CD8-positive, alpha-beta memory T cell (primary cell): Measurements from ENCODE around the gene CFL1. TPM values are rescaled to one million over a fixed set of nuclear protein-coding genes. Genes with fewer than 3 reads are reported as not detected.

ENCODE experiments used
- CTCF ChIA-PET: fragments of 350-600 bp; sonication (Branson Sonifier 250); formaldehyde crosslinking; loops from one replicate; lab custom pipeline; 2021; ENCODE audit warnings: antibody characterized with exemption; lab: Charles Lee
- POLR2A ChIA-PET: fragments of 350-600 bp; sonication (Branson Sonifier 250); formaldehyde crosslinking; loops from one replicate; lab custom pipeline; 2021; ENCODE audit warnings: antibody characterized with exemption; lab: Charles Lee
- DNase-seq, 5 donors: peaks; one replicate each; pipeline versions ENCODE4 v3.0.0 to v3.0.0-alpha.2; 2020 to 2022; ENCODE audit warnings: mixed read lengths in 1 of 5
- H3K27ac ChIP-seq: one replicate; pipeline ENCODE4 v1.7.0; 2013; ENCODE audit warnings: low read depth, mild to moderate bottlenecking, low read length, moderate library complexity
- H3K27me3 ChIP-seq: 2 replicates; pipeline ENCODE4 v1.7.0; 2013; ENCODE audit warnings: low read length, mild to moderate bottlenecking; ENCODE audit not compliant: insufficient read depth, poor library complexity, severe bottlenecking
- H3K36me3 ChIP-seq: 2 replicates; pipeline ENCODE4 v1.7.0; 2013; ENCODE audit warnings: mild to moderate bottlenecking, low read length, moderate library complexity; ENCODE audit not compliant: insufficient read depth
- H3K4me1 ChIP-seq: 2 replicates; pipeline ENCODE4 v1.7.0; 2013; ENCODE audit warnings: mild to moderate bottlenecking, low read length, moderate library complexity; ENCODE audit not compliant: insufficient read depth
- H3K4me3 ChIP-seq: 2 replicates; pipeline ENCODE4 v1.7.0; 2013; ENCODE audit warnings: mild to moderate bottlenecking, low read length
- H3K9me3 ChIP-seq: 2 replicates; pipeline ENCODE4 v1.7.0; 2013; ENCODE audit warnings: mild to moderate bottlenecking, low read length
- H3K27ac Mint-ChIP-seq, 8 donors: one replicate each; pipeline ENCODE4 v1.8.0; 2020 to 2021; ENCODE audit warnings: mixed read lengths in 8 of 8, mild to moderate bottlenecking in 6 of 8, inconsistent platforms in 3 of 8, moderate library complexity in 3 of 8
- H3K27me3 Mint-ChIP-seq, 2 donors: one replicate each; pipeline ENCODE4 v1.8.0; 2020 to 2021; ENCODE audit warnings: mixed read lengths in 2 of 2, mild to moderate bottlenecking in 1 of 2, moderate library complexity in 1 of 2
- H3K36me3 Mint-ChIP-seq, 3 donors: one replicate each; pipeline ENCODE4 v1.8.0; 2020 to 2021; ENCODE audit warnings: mixed read lengths in 3 of 3, inconsistent platforms in 1 of 3, mild to moderate bottlenecking in 1 of 3
- H3K4me1 Mint-ChIP-seq, 3 donors: one replicate each; pipeline ENCODE4 v1.8.0; 2020 to 2021; ENCODE audit warnings: mixed read lengths in 3 of 3, inconsistent platforms in 1 of 3, mild to moderate bottlenecking in 1 of 3
- H3K4me3 Mint-ChIP-seq, 7 donors: one replicate each; pipeline ENCODE4 v1.8.0; 2020 to 2021; ENCODE audit warnings: mixed read lengths in 7 of 7, mild to moderate bottlenecking in 6 of 7, moderate library complexity in 4 of 7, inconsistent platforms in 2 of 7
- H3K9me3 Mint-ChIP-seq, 5 donors: one replicate each; pipeline ENCODE4 v1.8.0; 2020 to 2022; ENCODE audit warnings: mixed read lengths in 5 of 5, mild to moderate bottlenecking in 3 of 5, moderate library complexity in 2 of 5, inconsistent platforms in 1 of 5
- polyA plus RNA-seq: library from polyadenylated mRNA; unstranded; fragments of 300-500 nt; fragmentation: Illumina TruSeq; gene quantifications from one replicate; pipeline ENCODE4 v1.2.3, GENCODE V29; 2021
- total RNA-seq, 2 experiments: library from RNA; stranded (reverse); gene quantifications; one replicate each; pipeline ENCODE4 v1.2.3, GENCODE V29; 2021

Gene CFL1
- total and polyA plus RNA-seq, 3 experiments from 2014 or later: 1,172 to 3,347 (median 1,226) TPM

DNA sequence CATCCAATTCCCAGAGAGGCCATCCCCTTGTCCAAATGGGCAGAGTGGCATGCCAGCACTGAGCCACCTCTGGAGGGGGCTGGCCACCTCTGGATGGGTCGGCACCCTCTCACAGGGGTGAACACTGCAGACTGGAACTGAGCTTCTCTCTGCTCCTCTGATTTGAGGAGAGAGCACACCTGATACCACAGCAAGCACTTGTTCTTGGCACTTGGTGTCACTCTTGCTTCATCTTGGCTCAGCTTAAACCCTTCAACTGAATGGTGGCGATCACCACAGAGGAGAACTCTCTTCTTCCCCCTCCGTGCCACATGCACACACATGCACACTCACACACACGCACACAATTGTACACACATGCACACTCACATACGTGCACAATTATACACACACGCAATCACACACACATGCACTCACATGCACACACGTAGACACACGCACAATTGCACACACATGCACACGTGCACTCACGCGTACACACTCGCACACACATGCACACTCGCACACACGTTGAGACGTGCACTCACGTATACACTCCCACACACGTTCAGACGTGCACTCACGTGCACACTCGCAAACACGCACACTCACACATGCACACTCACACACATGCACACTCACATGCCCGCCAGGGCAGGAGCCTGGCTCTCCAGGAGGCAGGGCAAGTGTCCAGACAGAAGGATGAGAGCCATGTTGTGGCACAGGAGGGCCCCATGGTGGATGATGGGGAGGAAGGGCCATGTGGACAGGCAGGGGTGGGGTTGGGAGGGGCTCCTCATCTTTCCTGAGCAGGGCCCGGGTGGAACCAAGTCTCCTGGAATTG, 47.7 kb downstream of the CFL1 start:
- POLR2A ChIA-PET: no interaction called here
- no peaks in the 10 kb centered on the region for H3K9me3 ChIP-seq
- no peak overlapping the region for H3K27ac ChIP-seq
- no peak overlapping the region for H3K4me3 ChIP-seq
- no peaks in the 10 kb centered on the region for H3K4me1 ChIP-seq
- CTCF ChIA-PET: interaction anchor here (0.7 to 3.2 kb wide), 4 partner anchors 13 to 212 kb away, joined by 3 to 13 read pairs (median 5); partner anchors contain the start of gene AP5B1
- no peak for DNase-seq
- Mint-ChIP-seq H3K9me3 (no peaks in the 10 kb centered on the region), H3K4me1 (no peaks in the 10 kb centered on the region), H3K36me3 (peaks cover 0 to 3% (median 0%) of the 10 kb centered on the region in 3 donors), H3K4me3 (peak overlapping the region in 1 of 7 donors; percentile 42), H3K27ac (peak overlapping the region in 2 of 8 donors; percentile 13 to 58), H3K27me3 (peaks cover 10 to 12% of the 10 kb centered on the region in 2 donors)
- peaks cover 8% of the 10 kb centered on the region for H3K27me3 ChIP-seq
- H3K36me3 ChIP-seq: no peaks in the 10 kb centered on the region

DNA sequence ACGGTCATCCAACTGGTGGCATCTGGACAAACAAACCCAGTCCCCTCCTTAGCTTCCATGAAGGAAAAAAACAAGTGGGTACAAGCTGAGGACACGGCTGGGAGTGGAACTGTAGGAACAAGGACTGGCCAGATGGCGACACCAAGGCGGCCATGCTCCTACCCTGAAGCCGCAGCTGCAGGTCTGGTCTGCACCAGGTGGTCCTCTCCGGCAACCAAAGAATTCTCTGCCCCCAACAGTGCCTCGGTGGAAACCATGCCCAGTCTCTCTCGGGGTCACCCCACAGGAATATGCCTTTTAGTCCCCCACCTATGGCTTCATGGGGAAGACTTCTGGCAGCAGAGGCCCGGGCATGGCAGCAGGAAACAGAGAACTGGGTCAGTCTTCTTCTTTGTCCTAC, 48.5 kb downstream of the CFL1 start:
- no peaks in the 10 kb centered on the region for H3K9me3 Mint-ChIP-seq
- H3K27me3 Mint-ChIP-seq: peaks cover 10 to 12% of the 10 kb centered on the region in 2 donors
- H3K27me3 ChIP-seq: peaks cover 8% of the 10 kb centered on the region
- no peak overlapping the region for H3K4me3 ChIP-seq
- H3K27ac Mint-ChIP-seq: peak overlapping the region in 1 of 8 donors; percentile 6
- H3K36me3 ChIP-seq: no peaks in the 10 kb centered on the region
- peaks cover 0 to 3% (median 0%) of the 10 kb centered on the region in 3 donors for H3K36me3 Mint-ChIP-seq
- no peaks in the 10 kb centered on the region for H3K4me1 Mint-ChIP-seq
- no peak overlapping the region for H3K4me3 Mint-ChIP-seq
- no peaks in the 10 kb centered on the region for H3K9me3 ChIP-seq
- no peak for DNase-seq
- ChIA-PET CTCF (interaction anchor here (0.7 to 3.2 kb wide), 4 partner anchors 12 to 213 kb away, joined by 3 to 13 read pairs (median 4); partner anchors contain the start of gene AP5B1), POLR2A (no interaction called here)
- H3K27ac ChIP-seq: no peak overlapping the region
- no peaks in the 10 kb centered on the region for H3K4me1 ChIP-seq

DNA sequence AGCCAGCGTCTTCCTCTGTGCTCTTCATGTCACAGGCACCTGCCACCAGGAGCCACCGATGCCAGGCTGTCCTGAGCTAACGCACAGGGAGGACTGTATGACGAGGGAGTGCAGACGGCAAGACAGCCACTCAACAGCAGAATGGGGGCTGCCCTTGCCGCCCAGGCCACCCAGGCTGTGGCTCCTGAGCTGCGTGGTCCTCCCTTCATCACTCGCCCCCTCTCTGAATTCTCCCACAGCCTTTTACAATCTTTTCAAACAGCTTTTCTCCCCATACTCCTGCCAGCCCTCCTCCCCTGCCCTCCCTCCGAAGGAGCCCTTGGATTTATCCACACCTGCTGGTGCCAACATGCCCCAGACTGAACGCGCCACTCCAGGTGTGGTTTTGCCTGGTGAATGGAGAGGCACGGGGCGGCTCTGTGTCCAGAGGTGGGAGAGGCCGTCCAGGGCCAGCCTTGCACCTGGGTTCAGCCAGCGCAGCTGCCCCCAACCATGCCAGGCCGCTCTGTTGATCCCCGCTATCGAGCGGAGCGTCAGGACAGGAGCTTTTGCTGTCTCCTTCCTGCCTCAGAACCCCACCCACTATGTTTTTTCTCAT, 49.1 kb downstream of the CFL1 start:
- Histone ChIP-seq H3K27me3 (peaks cover 12% of the 10 kb centered on the region), H3K9me3 (no peaks in the 10 kb centered on the region), H3K4me3 (no peak overlapping the region), H3K27ac (no peak overlapping the region), H3K4me1 (no peaks in the 10 kb centered on the region), H3K36me3 (no peaks in the 10 kb centered on the region)
- Mint-ChIP-seq H3K27me3 (peaks cover 16 to 17% of the 10 kb centered on the region in 2 donors), H3K36me3 (peaks cover 0 to 2% (median 0%) of the 10 kb centered on the region in 3 donors), H3K4me3 (no peak overlapping the region), H3K27ac (peak overlapping the region in 1 of 8 donors; percentile 89), H3K4me1 (no peaks in the 10 kb centered on the region), H3K9me3 (no peaks in the 10 kb centered on the region)
- CTCF ChIA-PET: interaction anchor here (0.9 to 3.2 kb wide), 6 partner anchors 8 to 126 kb away, joined by 3 to 13 read pairs (median 4); partner anchors contain the start of genes AP5B1 and KAT5
- DNase-seq: no peak
- POLR2A ChIA-PET: no interaction called here

DNA sequence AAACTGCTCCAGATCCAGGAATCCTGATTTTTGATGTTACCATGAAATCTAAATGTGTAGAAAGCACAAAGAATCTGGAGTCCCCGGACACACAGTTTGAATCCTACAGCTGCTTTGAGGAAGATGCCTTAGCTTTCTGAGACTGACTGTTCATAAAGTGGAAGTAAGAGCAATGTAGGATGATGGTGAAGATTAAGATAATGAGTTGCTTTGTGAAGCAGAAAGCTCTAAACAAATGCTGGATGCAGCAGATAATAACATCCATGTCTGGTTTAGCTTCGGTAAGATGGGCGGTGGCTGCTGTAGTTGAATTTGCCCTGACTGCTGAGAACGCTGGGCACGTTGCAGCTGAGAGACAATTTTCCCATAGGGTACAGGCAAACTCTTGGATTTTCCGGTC, 51.0 kb downstream of the CFL1 start:
- no peaks in the 10 kb centered on the region for H3K9me3 Mint-ChIP-seq
- no peak overlapping the region for H3K27ac ChIP-seq
- H3K36me3 ChIP-seq: no peaks in the 10 kb centered on the region
- no peak overlapping the region for H3K4me3 ChIP-seq
- ChIA-PET POLR2A (no interaction called here), CTCF (interaction anchor here (0.7 to 3.2 kb wide), 2 partner anchors 10 to 27 kb away, joined by 3 to 13 read pairs; partner anchors contain the start of gene AP5B1)
- H3K9me3 ChIP-seq: no peaks in the 10 kb centered on the region
- H3K27ac Mint-ChIP-seq: no peak overlapping the region
- peaks cover 25% of the 10 kb centered on the region for H3K27me3 ChIP-seq
- H3K4me3 Mint-ChIP-seq: no peak overlapping the region
- no peak for DNase-seq
- peaks cover 0 to 1% (median 0%) of the 10 kb centered on the region in 3 donors for H3K36me3 Mint-ChIP-seq
- no peaks in the 10 kb centered on the region for H3K4me1 Mint-ChIP-seq
- peaks cover 28 to 30% of the 10 kb centered on the region in 2 donors for H3K27me3 Mint-ChIP-seq
- no peaks in the 10 kb centered on the region for H3K4me1 ChIP-seq

Other genes starting within 250 kb of the CFL1 start
- 10 to 100 TPM; 61.6 to 65.5 TPM for gene MAP3K11, start 244.0 kb downstream of the CFL1 start, total RNA-seq
- 23.5 TPM for gene MAP3K11, start 244.0 kb downstream of the CFL1 start, polyA plus RNA-seq
- 10 to 100 TPM; 46.4 to 53.1 TPM for gene PCNX3, start 242.4 kb downstream of the CFL1 start, total RNA-seq
- gene PCNX3, start 242.4 kb downstream of the CFL1 start, polyA plus RNA-seq: 8.5 TPM
- 100 to 1,000 TPM; 111 to 123 TPM for gene SIPA1, start 220.1 kb downstream of the CFL1 start, total RNA-seq
- 335 TPM for gene SIPA1, start 220.1 kb downstream of the CFL1 start, polyA plus RNA-seq
- gene RELA, start 195.3 kb downstream of the CFL1 start, total RNA-seq: 10 to 100 TPM; 87.3 to 89.7 TPM
- gene RELA, start 195.3 kb downstream of the CFL1 start, polyA plus RNA-seq: 76.0 TPM
- gene KAT5, start 145.9 kb downstream of the CFL1 start, total RNA-seq: 10 to 100 TPM; 79.9 to 87.1 TPM
- 49.5 TPM for gene KAT5, start 145.9 kb downstream of the CFL1 start, polyA plus RNA-seq
- gene RNASEH2C, start 137.4 kb downstream of the CFL1 start, total RNA-seq: 100 to 1,000 TPM; 106 to 114 TPM
- 87.7 TPM for gene RNASEH2C, start 137.4 kb downstream of the CFL1 start, polyA plus RNA-seq
- 10 to 100 TPM; 16.2 to 17.4 TPM for gene AP5B1, start 77.2 kb downstream of the CFL1 start, total RNA-seq
- gene AP5B1, start 77.2 kb downstream of the CFL1 start, polyA plus RNA-seq: 18.1 TPM
- not detected for gene OVOL1, start 71.1 kb downstream of the CFL1 start, total RNA-seq
- not detected for gene OVOL1, start 71.1 kb downstream of the CFL1 start, polyA plus RNA-seq
- gene SNX32, start 24.2 kb downstream of the CFL1 start, total RNA-seq: 1 to 10 TPM; 2.0 to 2.8 TPM
- 0.77 TPM for gene SNX32, start 24.2 kb downstream of the CFL1 start, polyA plus RNA-seq
- gene MUS81, start 2.3 kb upstream of the CFL1 start, total RNA-seq: 10 to 100 TPM; 84.7 to 85.8 TPM
- 35.2 TPM for gene MUS81, start 2.3 kb upstream of the CFL1 start, polyA plus RNA-seq
- gene EFEMP2, start 14.6 kb upstream of the CFL1 start, total RNA-seq: 1 to 10 TPM; 3.9 to 4.0 TPM
- 0.23 TPM for gene EFEMP2, start 14.6 kb upstream of the CFL1 start, polyA plus RNA-seq
- gene CTSW, start 21.7 kb upstream of the CFL1 start, total RNA-seq: 10 to 100 TPM; 40.9 to 44.3 TPM
- 1,046 TPM for gene CTSW, start 21.7 kb upstream of the CFL1 start, polyA plus RNA-seq
- gene FIBP, start 30.3 kb upstream of the CFL1 start, total RNA-seq: 100 to 1,000 TPM; 121 to 123 TPM
- gene FIBP, start 30.3 kb upstream of the CFL1 start, polyA plus RNA-seq: 78.6 TPM
- 10 to 100 TPM; 81.3 to 86.7 TPM for gene CCDC85B, start 32.5 kb upstream of the CFL1 start, total RNA-seq
- 94.4 TPM for gene CCDC85B, start 32.5 kb upstream of the CFL1 start, polyA plus RNA-seq
- 10 to 100 TPM; 26.4 to 26.9 TPM for gene FOSL1, start 42.2 kb upstream of the CFL1 start, total RNA-seq
- gene FOSL1, start 42.2 kb upstream of the CFL1 start, polyA plus RNA-seq: 0.51 TPM
- 10 to 100 TPM; 18.7 to 21.4 TPM for gene C11orf68, start 60.9 kb upstream of the CFL1 start, total RNA-seq
- gene C11orf68, start 60.9 kb upstream of the CFL1 start, polyA plus RNA-seq: 70.3 TPM
- 100 to 1,000 TPM in 1 of 2 experiments, 10 to 100 TPM in 1; 94.6 to 103 TPM for gene DRAP1, start 61.2 kb upstream of the CFL1 start, total RNA-seq
- 115 TPM for gene DRAP1, start 61.2 kb upstream of the CFL1 start, polyA plus RNA-seq
- gene TSGA10IP, start 87.3 kb upstream of the CFL1 start, total RNA-seq: not detected
- not detected for gene TSGA10IP, start 87.3 kb upstream of the CFL1 start, polyA plus RNA-seq
- gene SART1, start 103.6 kb upstream of the CFL1 start, total RNA-seq: 10 to 100 TPM; 69.9 to 70.2 TPM
- gene SART1, start 103.6 kb upstream of the CFL1 start, polyA plus RNA-seq: 50.1 TPM
- gene EIF1AD, start 144.0 kb upstream of the CFL1 start, total RNA-seq: 10 to 100 TPM; 81.2 to 81.3 TPM
- 16.1 TPM for gene EIF1AD, start 144.0 kb upstream of the CFL1 start, polyA plus RNA-seq
- 100 to 1,000 TPM; 264 to 268 TPM for gene BANF1, start 144.3 kb upstream of the CFL1 start, total RNA-seq
- 205 TPM for gene BANF1, start 144.3 kb upstream of the CFL1 start, polyA plus RNA-seq
- not detected for gene CST6, start 153.8 kb upstream of the CFL1 start, total RNA-seq
- gene CST6, start 153.8 kb upstream of the CFL1 start, polyA plus RNA-seq: not detected
- gene CATSPER1, start 168.3 kb upstream of the CFL1 start, total RNA-seq: not detected
- not detected for gene CATSPER1, start 168.3 kb upstream of the CFL1 start, polyA plus RNA-seq
- not detected for gene GAL3ST3, start 191.0 kb upstream of the CFL1 start, total RNA-seq
- not detected for gene GAL3ST3, start 191.0 kb upstream of the CFL1 start, polyA plus RNA-seq
- gene SF3B2, start 194.2 kb upstream of the CFL1 start, total RNA-seq: 100 to 1,000 TPM; 261 to 274 TPM
- 134 TPM for gene SF3B2, start 194.2 kb upstream of the CFL1 start, polyA plus RNA-seq
- gene PACS1, start 212.1 kb upstream of the CFL1 start, total RNA-seq: 10 to 100 TPM; 73.3 to 77.4 TPM
- 86.1 TPM for gene PACS1, start 212.1 kb upstream of the CFL1 start, polyA plus RNA-seq